ENCODE results near the gene PRDM8.

Gene PRDM8

DNA sequence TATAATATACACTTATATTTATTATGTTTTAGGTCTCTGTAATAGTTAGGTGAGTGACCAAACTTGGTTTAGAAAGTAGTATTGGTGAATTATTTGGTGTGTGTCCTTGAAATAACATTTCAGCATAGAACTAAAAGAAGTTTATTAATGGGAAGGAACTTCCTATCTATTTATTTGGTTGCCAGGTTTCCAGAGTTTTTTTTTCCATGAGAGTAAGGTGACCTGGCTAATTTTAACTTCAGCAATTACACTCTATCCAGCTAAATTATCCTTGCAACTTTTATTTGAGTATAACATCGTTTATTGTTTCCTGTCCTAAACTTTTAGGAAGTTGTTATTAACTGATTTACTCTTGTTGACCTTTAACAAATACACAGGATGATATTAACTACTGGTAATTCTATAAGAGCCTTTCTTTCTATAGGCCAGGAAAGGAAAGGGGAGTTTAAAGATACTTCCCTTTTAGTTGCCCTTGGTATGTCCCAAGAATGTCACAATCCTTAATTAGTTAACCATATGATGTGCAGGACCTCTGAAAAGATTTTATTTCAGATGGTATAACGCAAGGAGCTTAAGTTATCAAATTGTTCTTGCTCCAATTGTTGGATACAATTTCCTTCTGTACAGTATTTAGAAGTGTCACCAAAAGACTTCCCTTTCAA lies 18.9 kb downstream of the PRDM8 start:
- Histone ChIP-seq H3K4me1 (ENCODE audit: low read length) (peaks cover 5% of the 10 kb centered on the region; the same call in 1 of the 2 replicates), H4K20me1 (ENCODE audit: insufficient read depth, low read length) (no peaks in the 10 kb centered on the region), H3K4me2 (ENCODE audit: low read length) (no peak overlapping the region), H2AFZ (ENCODE audit: low read depth, low read length) (no peak overlapping the region), H3K9ac (ENCODE audit: low read length) (no peak overlapping the region), H3K27ac (ENCODE audit: low read length) (no peak overlapping the region), H3K9me3 (ENCODE audit: insufficient read depth, low read length) (no peaks in the 10 kb centered on the region), H3K36me3 (replicated peaks; ENCODE audit: low read depth, low read length) (no peaks in the 10 kb centered on the region), H3K27me3 (ENCODE audit: low read depth, low read length) (peaks cover 41% of the 10 kb centered on the region), H3K79me2 (ENCODE audit: low read length) (no peaks in the 10 kb centered on the region), H3K4me3 (ENCODE audit: low read length) (no peak overlapping the region)
- TF ChIP-seq, protein P1, sequence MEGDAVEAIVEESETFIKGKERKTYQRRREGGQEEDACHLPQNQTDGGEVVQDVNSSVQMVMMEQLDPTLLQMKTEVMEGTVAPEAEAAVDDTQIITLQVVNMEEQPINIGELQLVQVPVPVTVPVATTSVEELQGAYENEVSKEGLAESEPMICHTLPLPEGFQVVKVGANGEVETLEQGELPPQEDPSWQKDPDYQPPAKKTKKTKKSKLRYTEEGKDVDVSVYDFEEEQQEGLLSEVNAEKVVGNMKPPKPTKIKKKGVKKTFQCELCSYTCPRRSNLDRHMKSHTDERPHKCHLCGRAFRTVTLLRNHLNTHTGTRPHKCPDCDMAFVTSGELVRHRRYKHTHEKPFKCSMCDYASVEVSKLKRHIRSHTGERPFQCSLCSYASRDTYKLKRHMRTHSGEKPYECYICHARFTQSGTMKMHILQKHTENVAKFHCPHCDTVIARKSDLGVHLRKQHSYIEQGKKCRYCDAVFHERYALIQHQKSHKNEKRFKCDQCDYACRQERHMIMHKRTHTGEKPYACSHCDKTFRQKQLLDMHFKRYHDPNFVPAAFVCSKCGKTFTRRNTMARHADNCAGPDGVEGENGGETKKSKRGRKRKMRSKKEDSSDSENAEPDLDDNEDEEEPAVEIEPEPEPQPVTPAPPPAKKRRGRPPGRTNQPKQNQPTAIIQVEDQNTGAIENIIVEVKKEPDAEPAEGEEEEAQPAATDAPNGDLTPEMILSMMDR (IDR thresholded peaks at IDR 0.05; ENCODE audit: low read depth, low read length): no peak
- TF ChIP-seq EZH2phosphoT487 (IDR thresholded peaks at IDR 0.05; ENCODE audit: low read depth): no peak

DNA sequence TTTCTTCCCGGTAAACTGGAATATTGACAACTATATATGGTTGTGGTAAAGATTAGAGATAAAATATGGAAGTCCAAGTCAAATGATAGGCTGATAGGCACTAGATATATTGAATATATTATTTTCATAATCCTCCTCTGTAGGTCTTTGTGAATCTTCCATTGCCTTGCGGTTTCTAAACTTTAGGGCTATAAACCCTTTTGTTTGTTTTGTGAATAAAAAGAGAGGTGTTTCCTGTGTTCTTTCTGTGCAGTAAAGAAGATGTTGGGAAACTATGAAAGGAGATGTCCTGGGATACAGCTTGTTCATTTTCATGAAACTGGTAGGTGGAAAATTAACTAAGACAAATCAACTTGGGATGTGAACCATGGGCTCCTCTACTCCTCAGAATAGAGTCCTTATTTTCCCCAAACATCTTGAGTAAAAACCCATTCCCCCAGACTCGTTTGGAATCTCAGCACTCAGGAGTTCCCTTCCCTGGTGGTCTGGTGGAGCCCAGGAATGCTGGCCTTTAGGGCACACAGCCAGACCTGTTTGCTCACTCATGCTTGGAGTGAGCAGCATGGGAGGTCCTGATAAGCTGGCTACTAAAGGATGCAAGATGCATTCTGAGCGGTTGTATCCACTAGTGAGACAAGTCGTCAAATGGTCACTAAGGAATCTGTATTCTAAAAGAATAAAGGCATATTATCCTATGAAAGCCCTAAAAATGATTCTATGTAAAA lies 22.2 kb downstream of the PRDM8 start:
- Histone ChIP-seq H3K79me2 (ENCODE audit: low read length) (no peaks in the 10 kb centered on the region), H4K20me1 (ENCODE audit: insufficient read depth, low read length) (no peaks in the 10 kb centered on the region), H2AFZ (ENCODE audit: low read depth, low read length) (no peak overlapping the region), H3K4me1 (ENCODE audit: low read length) (peaks cover 5% of the 10 kb centered on the region; the same call in 1 of the 2 replicates), H3K27me3 (ENCODE audit: low read depth, low read length) (peaks cover 41% of the 10 kb centered on the region), H3K27ac (ENCODE audit: low read length) (no peak overlapping the region), H3K9ac (ENCODE audit: low read length) (no peak overlapping the region), H3K4me2 (ENCODE audit: low read length) (no peak overlapping the region), H3K36me3 (replicated peaks; ENCODE audit: low read depth, low read length) (no peaks in the 10 kb centered on the region), H3K9me3 (ENCODE audit: insufficient read depth, low read length) (no peaks in the 10 kb centered on the region), H3K4me3 (ENCODE audit: low read length) (no peak overlapping the region)
- TF ChIP-seq EZH2phosphoT487 (IDR thresholded peaks at IDR 0.05; ENCODE audit: low read depth): no peak
- TF ChIP-seq, protein P1 (IDR thresholded peaks at IDR 0.05; ENCODE audit: low read depth, low read length): no peak

DNA sequence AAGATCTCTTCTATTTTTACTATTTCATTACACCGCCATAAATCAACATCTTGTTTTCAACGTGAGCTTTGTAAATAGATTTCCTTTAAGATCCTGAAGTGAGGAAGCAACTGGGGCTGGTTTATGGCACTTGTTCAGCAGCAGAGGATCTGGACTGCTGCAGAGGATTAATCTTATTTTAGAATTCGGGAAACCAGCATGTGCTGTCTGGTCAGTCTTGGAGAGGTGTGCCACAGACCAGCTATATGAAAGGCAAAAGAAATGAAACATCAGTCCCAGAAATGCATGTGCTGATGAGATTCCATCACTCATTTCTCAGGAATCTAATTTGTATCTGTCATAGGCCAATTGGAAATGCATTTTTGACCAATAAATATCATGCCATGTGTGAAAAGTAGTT lies 23.4 kb downstream of the PRDM8 start:
- TF ChIP-seq EZH2phosphoT487 (IDR thresholded peaks at IDR 0.05; ENCODE audit: low read depth): no peak
- TF ChIP-seq, protein P1 (IDR thresholded peaks at IDR 0.05; ENCODE audit: low read depth, low read length): no peak
- peaks cover 41% of the 10 kb centered on the region for H3K27me3 ChIP-seq (ENCODE audit: low read depth, low read length)
- no peak overlapping the region for H3K4me2 ChIP-seq (ENCODE audit: low read length)
- H3K36me3 ChIP-seq (replicated peaks; ENCODE audit: low read depth, low read length): no peaks in the 10 kb centered on the region
- H3K27ac ChIP-seq (ENCODE audit: low read length): no peak overlapping the region
- no peaks in the 10 kb centered on the region for H4K20me1 ChIP-seq (ENCODE audit: insufficient read depth, low read length)
- peaks cover 5% of the 10 kb centered on the region; the same call in 1 of the 2 replicates for H3K4me1 ChIP-seq (ENCODE audit: low read length)
- H3K79me2 ChIP-seq (ENCODE audit: low read length): no peaks in the 10 kb centered on the region
- no peaks in the 10 kb centered on the region for H3K9me3 ChIP-seq (ENCODE audit: insufficient read depth, low read length)
- H3K9ac ChIP-seq (ENCODE audit: low read length): no peak overlapping the region
- no peak overlapping the region for H2AFZ ChIP-seq (ENCODE audit: low read depth, low read length)
- no peak overlapping the region for H3K4me3 ChIP-seq (ENCODE audit: low read length)

DNA sequence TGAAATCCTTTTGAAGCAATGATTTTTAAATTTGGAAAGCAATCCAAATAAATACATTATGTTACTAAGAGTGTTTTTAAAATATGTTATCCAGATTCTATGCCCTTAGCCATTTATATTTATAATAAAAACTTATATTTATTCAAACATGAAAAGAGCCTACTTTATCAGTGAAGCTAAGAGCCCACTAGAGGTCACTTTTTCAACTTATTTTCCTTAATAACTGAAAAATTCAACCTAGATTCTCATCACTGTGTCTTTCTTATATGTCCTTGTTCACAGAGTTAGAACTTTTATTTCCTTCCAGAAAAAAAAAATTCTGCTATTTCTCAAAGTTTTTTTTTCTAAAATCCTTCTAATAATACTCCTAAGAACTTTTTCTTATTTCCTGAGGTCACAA lies 23.9 kb downstream of the PRDM8 start:
- no peak overlapping the region for H3K9ac ChIP-seq (ENCODE audit: low read length)
- peaks cover 40% of the 10 kb centered on the region for H3K27me3 ChIP-seq (ENCODE audit: low read depth, low read length)
- no peaks in the 10 kb centered on the region for H3K79me2 ChIP-seq (ENCODE audit: low read length)
- H2AFZ ChIP-seq (ENCODE audit: low read depth, low read length): no peak overlapping the region
- TF ChIP-seq, protein P1 (IDR thresholded peaks at IDR 0.05; ENCODE audit: low read depth, low read length): peak; percentile 37
- no peak for TF ChIP-seq EZH2phosphoT487 (IDR thresholded peaks at IDR 0.05; ENCODE audit: low read depth)
- H4K20me1 ChIP-seq (ENCODE audit: insufficient read depth, low read length): no peaks in the 10 kb centered on the region
- no peaks in the 10 kb centered on the region for H3K36me3 ChIP-seq (replicated peaks; ENCODE audit: low read depth, low read length)
- H3K27ac ChIP-seq (ENCODE audit: low read length): no peak overlapping the region
- no peaks in the 10 kb centered on the region for H3K9me3 ChIP-seq (ENCODE audit: insufficient read depth, low read length)
- no peak overlapping the region for H3K4me2 ChIP-seq (ENCODE audit: low read length)
- H3K4me3 ChIP-seq (ENCODE audit: low read length): no peak overlapping the region
- H3K4me1 ChIP-seq (ENCODE audit: low read length): peaks cover 5% of the 10 kb centered on the region; the same call in 1 of the 2 replicates
